HEK293 (cell line): Measurements from ENCODE around the gene USHBP1.

Experiments
- BCL11A ChIP-seq: fragments of 450-650 bp; formaldehyde crosslinking; IDR thresholded peaks from 2 replicates; pipeline ENCODE4 v1.5.1; 2016; ENCODE audit warnings: low read depth, missing biosample characterization, missing genetic modification characterization
- CTCF ChIP-seq: fragments of 450-650 bp; formaldehyde crosslinking; IDR thresholded peaks from 2 replicates; pipeline ENCODE4 v1.5.1; 2016; ENCODE audit warnings: missing biosample characterization, missing genetic modification characterization
- EGR2 ChIP-seq: fragments of 450-650 bp; formaldehyde crosslinking; IDR thresholded peaks from 2 replicates; pipeline ENCODE4 v1.5.1; 2016; ENCODE audit warnings: low read depth, missing biosample characterization, missing genetic modification characterization
- KLF16 ChIP-seq: fragments of 450-650 bp; formaldehyde crosslinking; IDR thresholded peaks from 2 replicates; pipeline ENCODE4 v1.5.1; 2017; ENCODE audit warnings: missing biosample characterization, missing genetic modification characterization
- KLF8 ChIP-seq: fragments of 450-650 bp; formaldehyde crosslinking; IDR thresholded peaks from 2 replicates; pipeline ENCODE4 v1.5.1; 2016; ENCODE audit warnings: missing biosample characterization, missing genetic modification characterization
- MEIS1 ChIP-seq: sonication (generic); formaldehyde crosslinking; IDR thresholded peaks from 2 replicates; pipeline ENCODE4 v1.8.1; 2022; ENCODE audit warnings: missing genetic modification reagents, mild to moderate bottlenecking, borderline replicate concordance
- YY2 ChIP-seq: fragments of 450-650 bp; formaldehyde crosslinking; IDR thresholded peaks from 2 replicates; pipeline ENCODE4 v1.5.1; 2016; ENCODE audit warnings: missing biosample characterization, missing genetic modification characterization
- ZNF10 ChIP-seq: fragments of 450-650 bp; formaldehyde crosslinking; IDR thresholded peaks from 2 replicates; pipeline ENCODE4 v1.5.1; 2017; ENCODE audit warnings: missing biosample characterization, missing genetic modification characterization
- ZNF311 ChIP-seq: fragments of 450-650 bp; formaldehyde crosslinking; IDR thresholded peaks from 2 replicates; pipeline ENCODE4 v1.5.1; 2017; ENCODE audit warnings: missing biosample characterization, missing genetic modification characterization, borderline replicate concordance
- ZNF501 ChIP-seq: fragments of 450-650 bp; formaldehyde crosslinking; IDR thresholded peaks from 2 replicates; pipeline ENCODE4 v1.5.1; 2016; ENCODE audit warnings: missing biosample characterization, missing genetic modification characterization
- TF ChIP-seq, protein P1 (sequence below): fragments of 450-650 bp; formaldehyde crosslinking; IDR thresholded peaks from 2 replicates; pipeline ENCODE4 v1.5.1; 2016; ENCODE audit warnings: missing biosample characterization, missing genetic modification characterization

DNA sequence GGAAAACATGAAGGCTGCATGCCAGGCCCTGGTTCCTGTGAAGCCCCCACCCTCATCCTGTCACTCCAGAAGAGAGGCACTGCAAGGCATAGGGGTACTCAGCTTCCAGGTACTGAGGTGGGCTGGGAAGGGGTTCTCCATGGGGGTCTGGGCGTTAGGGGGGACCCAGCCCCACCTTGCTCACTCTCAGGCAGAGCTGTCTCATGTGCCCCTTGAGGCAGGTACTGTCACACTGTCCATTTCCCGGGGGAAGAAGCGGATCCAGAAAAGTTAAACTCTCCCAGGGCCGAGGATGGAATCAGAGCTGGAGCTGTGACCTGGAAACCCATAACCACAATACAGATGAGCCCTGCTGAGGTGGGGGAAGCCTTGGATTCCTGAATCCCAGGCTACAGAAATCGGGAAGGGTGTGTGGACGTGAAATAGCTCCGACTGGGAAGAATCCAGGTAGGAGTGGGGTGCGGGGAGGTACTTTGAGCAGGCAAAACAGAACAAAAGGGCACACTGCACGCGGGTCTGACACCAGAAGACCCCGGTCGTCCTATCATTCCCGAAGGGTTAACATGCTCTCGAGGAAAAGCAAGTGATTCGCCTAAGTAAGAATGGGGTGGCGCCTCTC, 49.9 kb downstream of the USHBP1 start:
- TF ChIP-seq CTCF: no peak
- no peak for TF ChIP-seq EGR2 (tag by site-specific recombination)
- no peak for TF ChIP-seq ZNF10 (tag by site-specific recombination)
- TF ChIP-seq, protein P1, sequence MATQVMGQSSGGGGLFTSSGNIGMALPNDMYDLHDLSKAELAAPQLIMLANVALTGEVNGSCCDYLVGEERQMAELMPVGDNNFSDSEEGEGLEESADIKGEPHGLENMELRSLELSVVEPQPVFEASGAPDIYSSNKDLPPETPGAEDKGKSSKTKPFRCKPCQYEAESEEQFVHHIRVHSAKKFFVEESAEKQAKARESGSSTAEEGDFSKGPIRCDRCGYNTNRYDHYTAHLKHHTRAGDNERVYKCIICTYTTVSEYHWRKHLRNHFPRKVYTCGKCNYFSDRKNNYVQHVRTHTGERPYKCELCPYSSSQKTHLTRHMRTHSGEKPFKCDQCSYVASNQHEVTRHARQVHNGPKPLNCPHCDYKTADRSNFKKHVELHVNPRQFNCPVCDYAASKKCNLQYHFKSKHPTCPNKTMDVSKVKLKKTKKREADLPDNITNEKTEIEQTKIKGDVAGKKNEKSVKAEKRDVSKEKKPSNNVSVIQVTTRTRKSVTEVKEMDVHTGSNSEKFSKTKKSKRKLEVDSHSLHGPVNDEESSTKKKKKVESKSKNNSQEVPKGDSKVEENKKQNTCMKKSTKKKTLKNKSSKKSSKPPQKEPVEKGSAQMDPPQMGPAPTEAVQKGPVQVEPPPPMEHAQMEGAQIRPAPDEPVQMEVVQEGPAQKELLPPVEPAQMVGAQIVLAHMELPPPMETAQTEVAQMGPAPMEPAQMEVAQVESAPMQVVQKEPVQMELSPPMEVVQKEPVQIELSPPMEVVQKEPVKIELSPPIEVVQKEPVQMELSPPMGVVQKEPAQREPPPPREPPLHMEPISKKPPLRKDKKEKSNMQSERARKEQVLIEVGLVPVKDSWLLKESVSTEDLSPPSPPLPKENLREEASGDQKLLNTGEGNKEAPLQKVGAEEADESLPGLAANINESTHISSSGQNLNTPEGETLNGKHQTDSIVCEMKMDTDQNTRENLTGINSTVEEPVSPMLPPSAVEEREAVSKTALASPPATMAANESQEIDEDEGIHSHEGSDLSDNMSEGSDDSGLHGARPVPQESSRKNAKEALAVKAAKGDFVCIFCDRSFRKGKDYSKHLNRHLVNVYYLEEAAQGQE: no peak
- TF ChIP-seq ZNF501: no peak
- no peak for TF ChIP-seq KLF8 (tag by site-specific recombination)
- no peak for TF ChIP-seq MEIS1
- no peak for TF ChIP-seq ZNF311 (tag by site-specific recombination)
- TF ChIP-seq YY2 (tag by site-specific recombination): no peak
- no peak for TF ChIP-seq BCL11A (tag by site-specific recombination)
- TF ChIP-seq KLF16 (tag by site-specific recombination): no peak
